Kidney epithelial cell (primary cell): Measurements from ENCODE around the gene ANKRD33B. TPM values are rescaled to one million over a fixed set of nuclear protein-coding genes. Genes with fewer than 3 reads are reported as not detected.
"Not testable (repeated sequence)": the region's sequence is repeated elsewhere in the genome, so short reads cannot be mapped to it uniquely, and the experiment has no call there.

Experiments used
- DNase-seq: peaks from one replicate; pipeline ENCODE4 v3.0.0-alpha.2; 2010; ENCODE audit warnings: low read depth
- H3K27me3 ChIP-seq: 2 replicates; pipeline ENCODE4 v1.6.0; 2011; ENCODE audit warnings: low read length; ENCODE audit not compliant: control insufficient read depth, insufficient read depth
- H3K36me3 ChIP-seq: 2 replicates; pipeline ENCODE4 v1.5.1; 2011; ENCODE audit warnings: low read length; ENCODE audit not compliant: control insufficient read depth, insufficient read depth
- H3K4me3 ChIP-seq: 2 replicates; pipeline ENCODE4 v1.5.1; 2011; ENCODE audit warnings: low read depth, mild to moderate bottlenecking, control low read depth, low read length
- total RNA-seq: library from RNA; depleted of rRNA; stranded (reverse); fragments of >200 nt; gene quantifications from 2 replicates; pipeline ENCODE4 v1.2.3, GENCODE V29; 2015
- TF ChIP-seq, protein P1 (sequence below): IDR thresholded peaks from 2 replicates; pipeline ENCODE4 v1.5.1; 2011; ENCODE audit warnings: mild to moderate bottlenecking, moderate library complexity, low read length, control low read depth, inconsistent platforms; ENCODE audit not compliant: insufficient read depth, poor library complexity, severe bottlenecking

ANKRD33B gene
- total RNA-seq, 1 donor from 2014 or later, result 5.0 TPM

DNA sequence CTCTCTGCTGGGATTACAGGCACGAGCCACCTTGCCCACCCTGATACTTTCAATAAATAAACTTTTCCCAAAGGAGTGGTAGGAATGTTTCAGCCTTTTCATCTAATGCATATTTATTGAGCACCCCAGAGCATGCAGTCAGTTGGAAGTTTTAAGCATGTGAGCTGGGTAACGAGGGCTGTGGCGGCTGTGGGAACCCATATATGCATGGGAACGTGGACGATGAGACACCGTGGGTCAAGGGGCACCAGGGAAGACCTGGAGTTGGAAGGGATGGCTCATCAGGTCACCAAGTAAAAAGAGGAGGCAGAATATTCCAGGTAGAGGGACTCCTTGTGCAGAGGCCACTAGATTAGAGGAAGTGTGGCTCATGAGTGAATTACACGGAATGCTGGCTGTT, 64.7 kb downstream of the ANKRD33B start:
- no peak overlapping the region for H3K4me3 ChIP-seq
- DNase-seq, result no peak
- H3K27me3 ChIP-seq, result no peaks in the 10 kb centered on the region
- no peaks in the 10 kb centered on the region for H3K36me3 ChIP-seq
- TF ChIP-seq, protein P1, sequence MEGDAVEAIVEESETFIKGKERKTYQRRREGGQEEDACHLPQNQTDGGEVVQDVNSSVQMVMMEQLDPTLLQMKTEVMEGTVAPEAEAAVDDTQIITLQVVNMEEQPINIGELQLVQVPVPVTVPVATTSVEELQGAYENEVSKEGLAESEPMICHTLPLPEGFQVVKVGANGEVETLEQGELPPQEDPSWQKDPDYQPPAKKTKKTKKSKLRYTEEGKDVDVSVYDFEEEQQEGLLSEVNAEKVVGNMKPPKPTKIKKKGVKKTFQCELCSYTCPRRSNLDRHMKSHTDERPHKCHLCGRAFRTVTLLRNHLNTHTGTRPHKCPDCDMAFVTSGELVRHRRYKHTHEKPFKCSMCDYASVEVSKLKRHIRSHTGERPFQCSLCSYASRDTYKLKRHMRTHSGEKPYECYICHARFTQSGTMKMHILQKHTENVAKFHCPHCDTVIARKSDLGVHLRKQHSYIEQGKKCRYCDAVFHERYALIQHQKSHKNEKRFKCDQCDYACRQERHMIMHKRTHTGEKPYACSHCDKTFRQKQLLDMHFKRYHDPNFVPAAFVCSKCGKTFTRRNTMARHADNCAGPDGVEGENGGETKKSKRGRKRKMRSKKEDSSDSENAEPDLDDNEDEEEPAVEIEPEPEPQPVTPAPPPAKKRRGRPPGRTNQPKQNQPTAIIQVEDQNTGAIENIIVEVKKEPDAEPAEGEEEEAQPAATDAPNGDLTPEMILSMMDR, result no peak

DNA sequence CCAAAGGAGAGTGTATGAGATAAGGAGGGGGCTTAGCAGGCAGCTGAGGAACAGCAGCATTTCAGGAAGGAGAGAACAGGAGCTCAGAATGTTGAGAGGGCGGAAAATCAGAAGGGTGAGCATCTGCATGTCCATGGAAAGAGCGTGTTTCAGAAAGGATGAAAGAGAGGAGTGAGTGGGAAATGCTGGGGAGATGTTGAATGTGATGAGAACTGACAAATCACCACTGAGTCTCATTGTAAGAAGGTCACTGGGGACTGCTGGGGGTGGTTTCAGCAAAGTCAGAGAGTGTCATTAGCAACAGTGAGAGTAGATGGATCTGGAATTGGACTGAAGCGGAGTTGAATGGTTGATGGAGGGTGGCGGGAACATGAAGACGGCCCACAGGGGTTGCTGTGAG, 65.8 kb downstream of the ANKRD33B start:
- no peak for DNase-seq
- TF ChIP-seq, protein P1, result no peak
- H3K27me3 ChIP-seq, result no peaks in the 10 kb centered on the region
- no peaks in the 10 kb centered on the region for H3K36me3 ChIP-seq
- H3K4me3 ChIP-seq, result no peak overlapping the region

DNA sequence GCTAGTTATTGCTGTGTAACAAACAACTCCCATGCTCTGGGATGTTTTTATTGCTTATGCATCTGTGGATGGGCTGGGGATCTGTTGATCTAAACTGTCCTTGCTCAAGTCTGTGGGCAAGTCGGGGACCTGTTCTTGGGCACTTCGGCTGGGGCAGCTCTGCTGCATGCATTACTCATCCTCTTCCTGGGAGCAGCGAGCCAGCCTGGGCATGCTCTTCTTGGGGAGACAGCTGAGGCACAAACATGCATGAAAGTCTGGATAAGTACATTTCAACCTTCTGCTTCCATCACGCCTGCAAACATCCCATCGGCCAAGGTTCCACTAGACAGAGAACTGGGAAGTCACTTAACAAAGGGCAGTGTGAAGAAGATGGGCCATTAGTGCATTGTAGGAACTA, 66.3 kb downstream of the ANKRD33B start:
- DNase-seq, result no peak
- Histone ChIP-seq H3K36me3 (no peaks in the 10 kb centered on the region), H3K4me3 (no peak overlapping the region), H3K27me3 (no peaks in the 10 kb centered on the region)
- TF ChIP-seq, protein P1, result no peak

DNA sequence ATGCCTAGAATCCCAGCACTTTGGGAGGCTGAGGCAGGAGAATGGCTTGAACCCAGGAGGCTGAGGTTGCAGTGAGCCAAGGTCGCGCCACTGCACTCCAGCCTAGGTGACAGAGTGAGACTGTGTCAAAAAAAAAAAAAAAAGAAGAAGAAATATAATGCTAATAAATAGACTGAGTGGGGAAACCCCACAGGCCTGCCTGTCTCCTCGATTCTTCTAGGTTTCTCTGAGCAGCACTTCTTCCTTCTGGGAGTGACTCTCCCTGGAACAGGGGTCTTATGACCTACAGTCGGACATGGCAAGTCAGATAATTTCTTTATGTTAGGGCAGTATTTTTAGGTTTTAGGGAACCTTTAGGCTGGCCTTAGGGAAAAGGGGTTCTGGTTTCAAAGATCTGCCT, 66.9 kb downstream of the ANKRD33B start:
- DNase-seq, H3K27me3 ChIP-seq: not testable (repeated sequence)

DNA sequence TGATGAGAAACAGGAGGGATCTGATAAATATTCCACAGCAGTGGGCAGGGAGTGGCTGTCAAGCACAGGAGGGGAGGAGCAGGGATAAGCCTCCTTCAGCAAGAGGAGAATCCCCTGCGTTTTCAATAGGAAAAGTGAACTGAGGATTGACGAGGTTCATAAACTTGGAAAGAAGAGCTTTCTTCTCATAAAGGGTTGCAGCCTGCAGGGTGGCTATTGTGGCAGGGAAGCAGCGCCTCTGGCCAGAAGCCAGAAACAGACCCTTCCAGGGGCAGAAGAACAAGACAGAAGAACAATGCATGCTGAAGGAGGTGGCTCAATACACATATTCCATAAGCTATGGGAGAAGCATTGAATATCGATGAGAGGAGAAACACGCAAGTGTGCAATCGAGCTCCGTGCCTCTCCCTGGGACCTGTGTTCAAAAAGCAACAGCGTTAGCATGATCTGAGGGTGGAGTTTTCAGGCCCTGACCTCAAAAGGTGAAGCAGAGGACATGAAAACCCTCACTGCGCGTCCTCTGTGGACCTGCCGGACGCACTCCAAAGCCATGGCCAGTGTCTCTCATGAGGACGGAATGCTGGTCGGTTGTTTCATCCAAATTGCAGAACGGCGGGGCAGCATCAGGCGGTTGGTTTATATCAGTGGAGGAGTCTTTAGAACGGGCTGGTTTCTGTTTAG, 67.6 kb downstream of the ANKRD33B start:
- DNase-seq, result no peak
- H3K27me3 ChIP-seq, result no peaks in the 10 kb centered on the region

More for the DNA sequence above, 66.9 kb downstream of the ANKRD33B start:
- not testable (repeated sequence) for H3K4me3 ChIP-seq, H3K36me3 ChIP-seq

DNA sequence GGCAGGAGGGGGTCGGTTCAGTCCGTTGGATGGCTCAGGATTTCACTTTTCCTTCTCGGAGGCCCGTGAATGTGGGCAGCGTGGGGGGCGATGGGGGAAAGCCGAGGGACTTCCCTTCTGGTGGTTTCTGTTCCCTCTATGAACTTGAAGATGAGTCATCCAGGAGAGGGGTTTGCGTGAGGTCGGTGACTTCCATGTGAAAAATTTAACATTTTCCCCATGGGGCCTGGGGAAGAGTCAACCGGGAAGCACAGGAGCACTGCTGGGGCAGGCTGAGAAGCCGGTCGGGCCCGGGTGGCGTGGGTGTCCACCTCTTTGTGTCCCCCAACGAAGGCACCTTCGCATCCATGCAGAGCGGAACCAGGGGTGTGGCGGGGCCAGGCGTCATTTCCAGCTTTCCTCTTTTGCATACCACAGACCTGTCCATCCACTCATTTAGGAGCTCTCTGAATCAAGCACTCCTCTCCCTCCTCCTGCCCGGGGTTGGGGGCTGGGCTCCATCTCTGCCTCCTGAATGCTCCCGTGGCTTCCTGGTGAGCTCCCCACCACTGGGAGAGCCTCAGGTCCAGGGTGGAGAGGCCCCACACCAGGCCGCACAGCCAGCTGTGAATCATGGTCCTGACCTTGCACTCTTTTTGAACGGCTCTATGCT, 68.4 kb downstream of the ANKRD33B start:
- Histone ChIP-seq H3K36me3 (no peaks in the 10 kb centered on the region), H3K4me3 (no peak overlapping the region), H3K27me3 (no peaks in the 10 kb centered on the region)
- DNase-seq, result no peak
- TF ChIP-seq, protein P1, result no peak

More for the DNA sequence above, 67.6 kb downstream of the ANKRD33B start:
- Histone ChIP-seq H3K4me3 (no peak overlapping the region), H3K36me3 (no peaks in the 10 kb centered on the region)
- TF ChIP-seq, protein P1, result no peak
